Measurements from ENCODE around the gene CFAP57.

CFAP57 gene

GRCh38 chr1:43256675-43257570 lies 84.8 kb downstream of the CFAP57 start:
- DNase-seq: no peak

- no peak for DNase-seq
Measured at GRCh38 chr1:43258370-43258769, 86.2 kb downstream of the CFAP57 start.

GRCh38 chr1:43265431-43265830 lies 93.3 kb downstream of the CFAP57 start:
- DNase-seq: no peak

GRCh38 chr1:43266881-43267280 lies 94.8 kb downstream of the CFAP57 start:
- DNase-seq: no peak

- no peak for DNase-seq
Measured at GRCh38 chr1:43267291-43267805, 95.2 kb downstream of the CFAP57 start.

- no peak for DNase-seq
Measured at GRCh38 chr1:43267818-43268425, 95.8 kb downstream of the CFAP57 start.

GRCh38 chr1:43269627-43270375 lies 97.7 kb downstream of the CFAP57 start, which contains the start of gene TMEM125:
Gene TMEM125, plus strand, starts transcription at chr1:43269983. Its CDS starts 2,740 bp downstream, at chr1:43272723.
- no peak for DNase-seq

GRCh38 chr1:43270421-43271095 lies 98.4 kb downstream of the CFAP57 start:
- DNase-seq: no peak

- no peak for DNase-seq
Measured at GRCh38 chr1:43271186-43272118, 99.3 kb downstream of the CFAP57 start.

GRCh38 chr1:43272161-43272560 lies 100.0 kb downstream of the CFAP57 start:
- no peak for DNase-seq

- no peak for DNase-seq
Measured at GRCh38 chr1:43272576-43273571, 100.7 kb downstream of the CFAP57 start.

- no peak for DNase-seq
Measured at GRCh38 chr1:43273708-43274107, 101.6 kb downstream of the CFAP57 start.

GRCh38 chr1:43274125-43274803 lies 102.1 kb downstream of the CFAP57 start:
- DNase-seq: no peak

- DNase-seq: no peak
Measured at GRCh38 chr1:43274804-43275180, 102.7 kb downstream of the CFAP57 start.

- no peak for DNase-seq
Measured at GRCh38 chr1:43275826-43276620, 103.9 kb downstream of the CFAP57 start.

- DNase-seq: no peak
Measured at GRCh38 chr1:43276673-43277072, 104.5 kb downstream of the CFAP57 start.

GRCh38 chr1:43277116-43277876 lies 105.2 kb downstream of the CFAP57 start:
- no peak for DNase-seq

GRCh38 chr1:43279161-43279560 lies 107.0 kb downstream of the CFAP57 start:
- DNase-seq: no peak
